AML-193 (cell line): ENCODE results near the gene METTL2B.
"Not testable (repeated sequence)": the region's sequence is repeated elsewhere in the genome, so short reads cannot be mapped to it uniquely, and the experiment has no call there.

Source experiments
- DNase-seq, 2 experiments: peaks; one replicate each; lab custom pipeline; 2025; lab: John Stamatoyannopoulos, UW

METTL2B gene

DNA sequence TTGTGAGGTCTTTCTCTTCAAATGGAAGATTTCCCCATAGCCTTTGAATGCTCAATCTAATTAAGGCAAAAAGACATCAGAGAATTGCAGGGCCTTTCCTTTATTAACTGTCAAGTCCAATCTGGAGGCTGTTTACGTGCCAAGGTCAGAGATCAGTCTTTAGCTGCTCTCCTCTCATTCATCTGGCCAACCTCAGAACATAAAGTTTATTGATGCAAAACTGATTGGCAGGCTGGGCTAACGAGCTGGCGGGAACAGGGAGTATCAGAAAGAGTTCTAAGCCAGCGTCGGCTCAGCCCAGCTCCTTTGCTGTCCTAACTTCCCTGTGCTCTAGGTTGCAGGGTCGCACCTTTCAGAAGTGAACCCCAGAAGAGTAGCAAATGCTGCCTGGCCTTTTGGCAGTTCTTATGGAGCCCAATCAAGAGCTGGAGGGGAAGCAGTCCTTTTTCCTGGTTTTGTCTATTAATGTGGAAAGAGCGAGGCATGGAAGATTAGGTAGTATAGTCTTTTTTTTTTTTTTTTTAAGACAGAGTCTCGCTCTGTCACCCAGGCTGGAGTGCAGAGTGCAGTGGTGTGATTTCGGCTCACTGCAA lies 47.5 kb downstream of the METTL2B start:
- not testable (repeated sequence) for DNase-seq

DNA sequence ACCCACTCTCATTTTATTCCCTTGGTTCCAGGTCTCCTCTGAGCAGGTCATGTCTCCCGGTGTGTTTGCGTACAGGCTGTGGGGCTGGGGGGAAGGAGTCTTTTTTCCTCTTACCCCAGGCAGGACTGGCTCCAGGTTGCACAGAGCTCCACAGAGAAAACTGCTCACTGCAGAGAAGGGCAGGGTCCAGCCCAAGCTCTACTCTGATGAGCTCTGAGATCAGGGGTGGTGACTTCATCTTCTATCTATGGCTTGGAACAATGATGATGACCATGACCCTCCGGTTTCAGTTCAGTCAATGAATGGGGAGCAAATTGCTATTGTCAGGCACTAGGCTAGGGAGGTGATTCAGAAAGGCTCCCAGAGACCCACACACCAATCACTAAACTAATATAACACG lies 49.0 kb downstream of the METTL2B start:
- DNase-seq = not testable (repeated sequence)

DNA sequence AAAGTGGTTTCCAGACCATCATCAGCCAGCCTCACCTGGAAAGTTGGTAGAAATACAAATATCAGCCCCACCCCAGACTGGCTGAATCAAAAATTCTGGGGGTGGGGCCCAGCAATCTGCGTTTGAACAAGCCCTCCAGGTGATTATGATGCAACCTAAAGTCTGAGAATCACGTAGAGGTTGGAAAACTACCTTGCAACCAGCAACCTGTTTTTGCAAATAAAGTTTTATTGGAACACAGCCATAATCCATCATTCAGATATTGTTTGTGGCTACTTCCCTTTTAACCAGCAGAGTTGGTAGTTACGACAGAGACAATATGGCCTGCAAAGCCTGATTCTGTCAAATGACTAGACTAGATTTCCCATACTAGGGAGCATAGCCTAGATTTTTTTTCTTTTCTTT lies 49.5 kb downstream of the METTL2B start:
- DNase-seq = peak; percentile 30 to 42

DNA sequence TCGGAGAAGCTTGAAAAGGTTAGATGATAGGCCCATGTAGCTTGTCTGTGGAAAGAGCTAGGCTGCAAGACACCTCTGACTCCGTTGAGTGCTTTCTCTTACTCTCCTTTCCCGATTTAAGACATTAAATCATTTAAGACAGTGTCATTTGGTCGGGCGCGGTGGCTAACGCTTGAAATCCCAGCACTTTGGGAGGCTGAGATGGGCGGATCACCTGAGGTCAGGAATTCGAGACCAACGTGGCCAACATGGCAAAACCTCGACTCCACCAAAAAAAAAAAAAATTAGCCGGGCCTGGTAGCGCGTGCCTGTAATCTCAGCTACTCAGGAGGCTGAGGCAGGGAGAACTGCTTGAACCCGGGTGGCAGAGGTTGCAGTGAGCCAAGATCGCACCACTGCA lies 52.6 kb downstream of the METTL2B start:
- DNase-seq = not testable (repeated sequence)

DNA sequence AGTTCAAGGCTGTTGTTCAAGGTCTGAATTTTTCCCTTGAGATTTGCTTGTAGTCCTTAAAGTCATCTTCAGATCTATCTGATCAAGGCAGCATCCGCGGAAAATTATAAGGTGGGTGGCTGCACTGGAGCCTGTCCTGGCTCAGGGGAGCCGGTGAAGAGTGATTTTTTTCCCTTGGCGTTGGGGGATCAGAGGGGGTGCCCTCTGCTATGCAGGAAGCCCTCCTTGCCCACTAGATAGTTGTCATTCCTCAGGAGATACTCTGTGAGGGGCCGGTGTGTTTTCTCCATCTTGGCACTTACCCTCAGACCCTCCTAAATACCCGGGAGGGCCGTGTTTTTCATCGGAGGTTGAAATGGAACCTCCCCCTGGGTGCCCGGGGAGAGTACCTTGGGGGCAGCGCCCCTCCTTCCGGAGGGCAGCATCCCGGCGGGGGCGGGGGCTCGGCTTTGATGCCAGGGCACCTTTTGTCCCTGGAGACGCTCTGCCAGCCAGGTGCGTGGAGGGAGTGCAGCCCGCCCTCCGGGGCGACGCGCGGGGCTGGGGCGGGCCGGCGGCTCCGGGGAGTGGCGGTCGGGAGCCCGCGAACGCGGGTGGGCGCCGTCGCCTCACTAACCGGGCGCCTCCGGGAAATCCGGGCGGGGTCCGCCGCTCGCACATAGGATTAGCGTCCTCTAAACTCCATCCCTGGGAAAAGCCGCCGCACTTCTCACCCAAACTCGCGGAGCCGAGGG lies 53.7 kb downstream of the METTL2B start:
- not testable (repeated sequence) for DNase-seq

DNA sequence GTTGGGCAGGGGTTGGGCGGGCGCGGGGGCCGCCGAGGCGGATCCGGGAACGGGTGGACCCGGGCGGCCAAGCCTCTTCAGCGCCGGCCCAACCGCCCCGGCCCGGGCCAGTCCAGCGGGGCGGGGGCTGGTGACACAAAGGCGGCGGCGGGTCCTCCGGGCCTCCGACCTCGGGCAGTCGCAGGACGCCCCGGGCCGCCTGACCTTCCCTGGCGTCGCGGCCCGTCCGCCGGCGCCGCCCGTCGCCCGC lies 54.2 kb downstream of the METTL2B start:
- DNase-seq = no peak

DNA sequence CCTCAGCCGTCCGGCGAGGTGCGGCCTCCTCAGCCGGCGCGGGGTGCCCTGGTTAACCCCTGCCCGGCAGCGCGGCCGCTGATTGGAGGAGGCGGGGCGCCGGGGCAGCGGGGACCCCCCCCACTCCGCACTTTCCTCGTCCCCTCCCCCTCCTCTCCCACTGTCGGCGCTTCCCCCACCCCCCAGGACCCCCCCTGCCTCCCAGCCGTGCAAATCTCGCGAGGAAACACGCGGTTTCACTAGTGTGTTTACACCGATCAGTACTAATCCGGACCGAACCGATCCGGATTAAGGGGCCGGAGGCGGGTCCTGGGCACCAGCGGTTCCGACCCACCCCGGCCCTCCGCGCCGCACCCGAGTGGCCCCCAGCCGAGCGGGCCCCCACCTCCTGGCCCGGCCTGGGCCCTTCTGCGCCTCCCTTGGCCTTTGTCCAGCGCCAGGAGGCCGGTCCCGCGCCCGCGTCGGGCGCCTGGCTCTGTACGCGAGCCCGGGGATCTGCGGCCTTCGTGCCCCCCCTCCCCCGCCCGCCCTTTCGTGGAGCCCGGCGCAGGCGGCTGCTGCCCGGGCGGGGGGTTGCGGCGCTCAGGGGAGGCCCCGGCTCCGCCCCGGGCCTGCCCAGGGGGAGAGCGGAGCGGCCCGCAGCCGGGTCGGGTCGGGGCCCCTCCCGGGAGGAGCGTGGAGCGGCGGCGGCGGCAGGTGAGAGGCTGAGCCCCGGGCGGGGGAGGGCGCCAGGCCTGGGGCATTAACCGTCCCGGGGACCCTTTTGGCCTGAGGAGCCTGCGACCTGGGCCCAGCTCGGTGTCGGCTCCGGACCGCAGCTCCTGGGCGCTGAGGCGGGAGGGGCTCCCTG lies 54.8 kb downstream of the METTL2B start:
- peak; percentile 54 to 68 for DNase-seq

DNA sequence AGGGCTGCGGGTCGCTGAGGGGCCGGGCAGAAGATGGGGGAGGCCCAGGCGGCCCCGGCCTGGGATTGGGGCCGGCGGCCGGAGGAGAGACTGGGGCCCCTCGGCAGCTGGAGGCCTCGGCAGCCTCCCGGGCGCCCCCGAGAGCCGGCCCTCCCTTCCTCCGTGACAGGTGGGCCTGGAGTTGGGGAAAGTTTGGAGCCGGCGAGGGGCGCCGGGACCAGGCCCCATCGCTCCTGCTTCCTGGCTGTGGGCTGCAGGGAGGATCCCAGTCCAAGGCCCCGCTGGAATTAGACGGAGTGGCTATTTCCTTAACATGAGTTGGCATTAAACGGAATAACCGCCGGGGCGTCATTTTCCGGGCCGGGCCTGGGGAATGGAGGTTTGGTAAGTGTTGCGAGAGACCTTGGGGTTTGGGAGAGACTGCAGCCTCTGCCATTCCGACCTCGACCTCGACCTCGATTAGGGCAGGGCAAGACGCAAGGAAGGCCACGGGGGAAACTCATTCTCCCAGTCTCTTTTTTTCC lies 55.5 kb downstream of the METTL2B start:
- peak; percentile 14 to 29 for DNase-seq

DNA sequence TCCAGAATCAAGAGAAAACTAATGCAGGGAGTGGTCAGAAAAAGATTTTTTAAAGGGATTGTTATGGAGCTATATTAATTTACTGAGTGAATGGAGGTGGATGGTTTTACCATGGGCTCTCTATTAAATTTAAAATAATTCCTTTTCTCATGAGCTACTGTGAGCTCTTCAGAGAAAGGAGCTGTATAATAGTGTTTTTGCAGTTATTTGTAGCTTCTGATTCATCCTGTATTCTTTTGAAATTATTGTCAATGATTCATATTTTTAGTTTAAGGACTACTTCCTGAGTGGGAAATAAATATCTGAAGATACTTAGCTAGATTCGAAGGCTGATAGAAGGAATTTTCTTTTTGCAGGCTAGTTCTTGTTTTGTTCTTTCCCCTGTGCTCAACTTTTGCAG lies 56.4 kb downstream of the METTL2B start:
- not testable (repeated sequence) for DNase-seq

DNA sequence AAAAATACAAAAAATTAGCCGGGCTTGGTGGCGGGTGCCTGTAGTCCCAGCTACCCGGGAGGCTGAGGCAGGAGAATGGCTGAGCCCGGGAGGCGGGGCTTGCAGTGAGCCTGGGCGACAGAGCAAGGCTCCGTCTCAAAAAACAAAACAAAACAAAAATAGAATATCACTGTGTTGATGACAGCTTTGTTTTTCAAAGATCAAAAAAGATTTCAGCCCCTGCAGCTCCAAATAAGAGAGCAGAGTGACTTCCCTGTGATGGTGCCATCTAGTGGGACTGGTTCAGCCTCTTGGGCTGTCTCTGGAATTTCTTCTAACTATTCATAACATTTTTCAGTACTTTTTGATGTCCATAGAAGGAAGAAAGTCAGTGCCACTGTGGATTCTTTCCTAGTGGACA lies 60.9 kb downstream of the METTL2B start:
- peak; percentile 4 to 16 for DNase-seq

DNA sequence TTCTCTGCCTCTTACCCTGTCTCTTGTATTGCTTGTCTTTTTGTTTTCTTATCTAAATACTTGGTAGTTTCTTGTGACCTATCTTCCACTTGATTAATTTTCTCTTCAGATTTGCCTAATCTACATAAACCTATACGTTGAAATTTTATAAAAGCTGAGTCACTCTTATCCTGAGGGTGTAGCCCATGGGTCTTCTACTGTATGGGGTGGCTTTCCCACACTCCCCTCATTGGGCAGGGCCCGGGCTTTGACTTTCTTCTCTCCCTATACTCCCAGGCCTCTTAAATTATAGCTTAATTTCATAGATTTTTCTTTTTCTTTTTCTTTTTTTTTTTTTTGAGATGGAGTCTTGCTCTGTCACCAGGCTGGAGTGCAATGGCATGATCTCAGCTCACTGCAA lies 66.0 kb downstream of the METTL2B start:
- not testable (repeated sequence) for DNase-seq

DNA sequence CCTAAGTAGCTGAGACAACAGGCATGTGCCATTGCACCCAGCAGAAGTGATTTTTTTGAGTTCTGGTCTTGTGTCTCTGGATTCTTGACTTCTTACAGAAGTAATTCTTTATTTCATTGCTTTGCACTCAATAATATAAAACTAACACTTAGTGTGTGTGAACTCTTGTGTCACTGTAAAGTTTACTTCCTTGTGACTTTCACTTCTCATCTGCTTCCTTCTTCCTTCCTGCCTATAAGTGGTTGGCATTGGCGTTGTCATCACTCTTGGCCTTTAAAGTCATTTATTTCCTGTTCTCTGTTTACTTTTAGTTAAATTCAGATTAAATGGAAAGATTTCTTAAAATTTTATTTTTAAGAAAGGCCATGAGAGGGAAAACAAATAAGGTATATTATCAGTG lies 66.8 kb downstream of the METTL2B start:
- not testable (repeated sequence) for DNase-seq

DNA sequence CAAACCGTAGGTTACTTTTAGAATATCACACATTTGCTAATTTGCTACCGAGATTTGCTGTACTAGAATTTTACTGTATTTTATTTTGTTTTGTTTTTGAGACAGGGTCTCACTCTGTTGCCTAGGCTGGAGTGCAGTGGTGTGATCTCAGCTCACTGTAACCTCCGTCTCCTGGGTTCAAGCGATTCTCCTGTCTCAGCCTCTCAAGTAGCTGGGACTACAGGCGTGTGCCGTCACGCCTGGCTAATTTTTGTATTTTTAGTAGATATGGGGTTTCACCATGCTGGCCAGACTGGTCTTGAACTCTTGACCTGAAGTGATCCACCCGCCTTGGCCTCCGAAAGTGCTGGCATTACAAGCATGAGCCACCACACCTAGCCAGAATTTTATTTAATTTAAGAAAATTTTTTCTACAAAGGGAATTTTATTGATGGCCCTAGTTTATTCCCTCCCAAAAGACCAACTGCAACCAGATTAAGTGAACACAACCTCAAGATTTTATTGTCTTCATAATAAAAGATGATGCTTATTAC lies 69.8 kb downstream of the METTL2B start:
- DNase-seq = not testable (repeated sequence)

DNA sequence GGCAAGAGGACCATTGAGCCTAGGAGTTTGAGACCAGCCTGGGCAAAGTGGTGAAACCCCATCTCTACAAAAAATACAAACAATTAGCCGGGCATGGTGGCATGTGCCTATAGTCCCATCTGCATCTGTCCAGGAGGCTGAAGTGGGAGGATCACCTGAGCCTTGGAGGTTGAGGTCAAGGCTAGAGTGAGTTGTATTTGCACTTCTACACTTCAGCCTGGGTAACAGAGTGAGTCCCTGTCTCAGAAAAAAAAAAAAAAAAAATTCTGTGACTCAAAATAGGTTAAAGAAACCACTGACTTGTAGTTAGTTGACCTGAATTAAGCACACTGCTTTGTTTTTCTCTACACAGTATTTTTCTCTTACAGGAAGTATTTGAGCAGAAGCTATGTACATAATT lies 74.4 kb downstream of the METTL2B start:
- DNase-seq = no peak

DNA sequence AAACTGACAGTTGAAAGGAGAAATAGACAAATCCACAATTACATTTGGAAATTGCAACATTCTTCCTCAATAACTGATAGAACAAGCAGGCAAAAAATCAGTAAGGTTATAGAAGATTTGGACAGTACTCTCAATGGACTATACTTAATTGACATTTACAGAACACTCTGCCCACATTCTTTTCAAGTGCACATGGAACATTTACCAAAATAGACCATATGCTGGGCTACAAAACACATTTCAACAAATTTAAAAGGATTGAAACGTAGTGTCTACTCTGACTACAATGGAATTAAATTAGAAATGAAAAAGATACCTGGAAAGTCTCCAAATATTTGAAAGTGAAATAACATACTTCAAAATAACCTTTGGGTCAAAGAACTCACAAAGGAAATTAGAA lies 77.8 kb downstream of the METTL2B start:
- not testable (repeated sequence) for DNase-seq
